B cell (primary cell): ENCODE measurements around the gene CYFIP2. TPM values are rescaled to one million over a fixed set of nuclear protein-coding genes. Genes with fewer than 3 reads are reported as not detected.
A peak's percentile ranks its signal among the peaks of the same experiment; 100 is the strongest.

ENCODE experiments used
- ATAC-seq: fragments of 200-7000 bp; cut with Tn5 transposase; one replicate; pipeline ENCODE4 v1.10.0; 2021; ENCODE audit warnings: low read depth, mild to moderate bottlenecking, moderate number of reproducible peaks, moderate library complexity
- CTCF ChIA-PET: fragments of 350-600 bp; sonication (Branson Sonifier 250); formaldehyde crosslinking; loops from one replicate; lab custom pipeline; 2021; ENCODE audit warnings: antibody characterized with exemption, inconsistent platforms; lab: Charles Lee
- POLR2A ChIA-PET: fragments of 350-600 bp; sonication (Branson Sonifier 250); formaldehyde crosslinking; loops from one replicate; lab custom pipeline; 2021; ENCODE audit warnings: antibody characterized with exemption; lab: Charles Lee
- DNase-seq: peaks from one replicate; pipeline ENCODE4 v3.0.0; 2013
- H2AFZ ChIP-seq: 2 replicates; pipeline ENCODE4 v1.6.1; 2012; ENCODE audit warnings: mild to moderate bottlenecking, low read depth, low read length; ENCODE audit not compliant: insufficient read depth, poor library complexity, severe bottlenecking
- H3K27ac ChIP-seq, 2 donors: 1 replicate in 1 of 2; 2 replicates in 1 of 2; pipeline ENCODE4 v1.5.1; 2012 to 2013; ENCODE audit warnings: low read length in 2 of 2, mild to moderate bottlenecking in 2 of 2, moderate library complexity in 1 of 2
- H3K27me3 ChIP-seq, 4 experiments: fragments of 200-600 bp in 1 of 4; sonication (generic) in 1 of 4; replicated peaks in 1 of 4; 1 replicate in 2 of 4; 2 replicates in 2 of 4; pipeline versions ENCODE4 v1.6.1 to v1.7.0; 2013 to 2016; ENCODE audit warnings: low read length in 3 of 4, mild to moderate bottlenecking in 2 of 4, mixed read lengths in 1 of 4, moderate library complexity in 1 of 4; ENCODE audit not compliant: insufficient read depth in 4 of 4, control insufficient read depth in 3 of 4; ENCODE audit errors: control extremely low read depth in 1 of 4
- H3K36me3 ChIP-seq, 2 experiments: replicated peaks in 1 of 2; 1 replicate in 1 of 2; 2 replicates in 1 of 2; pipeline versions ENCODE4 v1.6.1 to v1.7.1; 2013; ENCODE audit warnings: low read length in 1 of 2; ENCODE audit not compliant: insufficient read depth in 2 of 2, control insufficient read depth in 1 of 2; ENCODE audit errors: control extremely low read depth in 1 of 2, extremely low read depth in 1 of 2
- H3K4me1 ChIP-seq, 2 donors: fragments of 200-600 bp in 1 of 2; sonication (generic) in 1 of 2; 1 replicate in 1 of 2; 2 replicates in 1 of 2; pipeline versions ENCODE4 v1.5.1 to v1.6.1; 2013 to 2017; ENCODE audit warnings: low read length in 2 of 2; ENCODE audit not compliant: control insufficient read depth in 2 of 2, insufficient read depth in 2 of 2
- H3K4me2 ChIP-seq: replicated peaks from 2 replicates; pipeline ENCODE3; 2012; ENCODE audit warnings: mild to moderate bottlenecking, low read depth, low read length; ENCODE audit not compliant: poor library complexity, severe bottlenecking
- H3K4me3 ChIP-seq, 5 experiments: fragments of 200-600 bp in 1 of 5; sonication (generic) in 1 of 5; 1 replicate in 3 of 5; 2 replicates in 2 of 5; pipeline versions ENCODE4 v1.5.1 to v1.7.0; 2011 to 2016; ENCODE audit warnings: low read length in 4 of 5, mild to moderate bottlenecking in 4 of 5, low read depth in 2 of 5, control low read depth in 1 of 5, moderate library complexity in 1 of 5; ENCODE audit not compliant: insufficient read depth in 1 of 5; ENCODE audit errors: control extremely low read depth in 1 of 5, extremely low read depth in 1 of 5
- H3K79me2 ChIP-seq: fragments of 200-600 bp; sonication (generic); one replicate; pipeline ENCODE4 v1.6.0; 2016; ENCODE audit warnings: low read length; ENCODE audit not compliant: control insufficient read depth, insufficient read depth
- H3K9ac ChIP-seq: fragments of 200-600 bp; sonication (generic); 2 replicates; pipeline ENCODE4 v1.6.1; 2017; ENCODE audit warnings: mild to moderate bottlenecking, low read length, moderate library complexity
- H3K9me3 ChIP-seq, 3 donors: one replicate each; pipeline versions ENCODE4 v1.6.1 to v1.7.1; 2013; ENCODE audit warnings: low read length in 2 of 3; ENCODE audit not compliant: control insufficient read depth in 2 of 3, insufficient read depth in 1 of 3; ENCODE audit errors: control extremely low read depth in 1 of 3
- H4K20me1 ChIP-seq: 2 replicates; pipeline ENCODE4 v1.6.0; 2012; ENCODE audit warnings: mild to moderate bottlenecking, low read length; ENCODE audit not compliant: insufficient read depth, control insufficient read depth, poor library complexity, severe bottlenecking
- H3K27ac Mint-ChIP-seq: one replicate; pipeline ENCODE4 v1.8.0; 2021; ENCODE audit warnings: mixed read lengths
- H3K27me3 Mint-ChIP-seq: one replicate; pipeline ENCODE4 v1.8.0; 2021; ENCODE audit warnings: mixed read lengths
- H3K4me1 Mint-ChIP-seq: one replicate; pipeline ENCODE4 v1.8.0; 2021; ENCODE audit warnings: mixed read lengths
- H3K4me3 Mint-ChIP-seq: one replicate; pipeline ENCODE4 v1.8.0; 2021; ENCODE audit warnings: mixed read lengths
- H3K9me3 Mint-ChIP-seq: one replicate; pipeline ENCODE4 v1.8.0; 2022; ENCODE audit warnings: mixed read lengths; ENCODE audit not compliant: insufficient read depth
- EZH2 ChIP-seq: IDR thresholded peaks from 2 replicates; pipeline ENCODE4 v1.6.1; 2012; ENCODE audit warnings: borderline replicate concordance, low read depth, mild to moderate bottlenecking, moderate library complexity, low read length; ENCODE audit not compliant: insufficient read depth, poor library complexity, severe bottlenecking
- WGBS: methylation state at CpG from one replicate; pipeline ENCODE4 v1.1.5; 2013; ENCODE audit warnings: missing lambda C conversion rate; ENCODE audit not compliant: insufficient coverage; 5-methylcytosine and 5-hydroxymethylcytosine counted together
- intact Hi-C: fragments of 100-400 bp; cut with micrococcal nuclease; formaldehyde crosslinking; loops from one replicate; pipeline ENCODE4 v1.10.0; 2022
- polyA plus RNA-seq: library from polyadenylated mRNA; depleted of rRNA; stranded (reverse); fragments of >200 nt; gene quantifications from 2 replicates; pipeline ENCODE4 v1.2.3, GENCODE V29; 2012
- total RNA-seq, 2 donors: library from RNA; stranded (reverse); fragments of 120-200 nt in 1 of 2; gene quantifications; 1 replicate in 1 of 2; 2 replicates in 1 of 2; pipeline versions ENCODE4 v1.2.3 to v1.2.4, GENCODE V29; 2013 to 2022
- TF ChIP-seq, protein P1 (sequence below): fragments of 200-600 bp; IDR thresholded peaks from one replicate; pipeline ENCODE4 v1.8.0; 2022; ENCODE audit warnings: antibody characterized with exemption, mild to moderate bottlenecking

The CYFIP2 gene
- total and polyA plus RNA-seq, 2 donors (not counting 1 experiment from before 2014, with no cell fraction given) = 231 to 663 TPM

- intact Hi-C loops = no loop called here
- Histone ChIP-seq H3K27ac (peak overlapping the region in 1 of 2 donors; percentile 67), H3K27me3 (no peaks in the 10 kb centered on the region), H3K4me3 (no peak overlapping the region), H3K9ac (no peak overlapping the region), H2AFZ (no peak overlapping the region), H3K9me3 (peaks cover 0 to 5% (median 0%) of the 10 kb centered on the region in 3 donors), H3K79me2 (peaks cover 98% of the 10 kb centered on the region), H4K20me1 (peaks cover 38% of the 10 kb centered on the region), H3K4me2 (no peak overlapping the region), H3K4me1 (peaks cover 55 to 83% of the 10 kb centered on the region in 2 donors), H3K36me3 (peaks cover 2% of the 10 kb centered on the region in 2 experiments)
- no CpG with 5 or more reads among the region's 7 CpGs for WGBS
- peaks cover 83% of the 10 kb centered on the region for H3K4me1 Mint-ChIP-seq
- no peaks in the 10 kb centered on the region for H3K9me3 Mint-ChIP-seq
- TF ChIP-seq EZH2 = no peak
- TF ChIP-seq, protein P1, sequence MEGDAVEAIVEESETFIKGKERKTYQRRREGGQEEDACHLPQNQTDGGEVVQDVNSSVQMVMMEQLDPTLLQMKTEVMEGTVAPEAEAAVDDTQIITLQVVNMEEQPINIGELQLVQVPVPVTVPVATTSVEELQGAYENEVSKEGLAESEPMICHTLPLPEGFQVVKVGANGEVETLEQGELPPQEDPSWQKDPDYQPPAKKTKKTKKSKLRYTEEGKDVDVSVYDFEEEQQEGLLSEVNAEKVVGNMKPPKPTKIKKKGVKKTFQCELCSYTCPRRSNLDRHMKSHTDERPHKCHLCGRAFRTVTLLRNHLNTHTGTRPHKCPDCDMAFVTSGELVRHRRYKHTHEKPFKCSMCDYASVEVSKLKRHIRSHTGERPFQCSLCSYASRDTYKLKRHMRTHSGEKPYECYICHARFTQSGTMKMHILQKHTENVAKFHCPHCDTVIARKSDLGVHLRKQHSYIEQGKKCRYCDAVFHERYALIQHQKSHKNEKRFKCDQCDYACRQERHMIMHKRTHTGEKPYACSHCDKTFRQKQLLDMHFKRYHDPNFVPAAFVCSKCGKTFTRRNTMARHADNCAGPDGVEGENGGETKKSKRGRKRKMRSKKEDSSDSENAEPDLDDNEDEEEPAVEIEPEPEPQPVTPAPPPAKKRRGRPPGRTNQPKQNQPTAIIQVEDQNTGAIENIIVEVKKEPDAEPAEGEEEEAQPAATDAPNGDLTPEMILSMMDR = no peak
- ChIA-PET POLR2A (interaction anchor here (0.6 kb wide), 1 partner anchor 19 kb away, joined by 3 read pairs; no protein-coding TSS in a partner anchor), CTCF (interaction anchor here (1.7 to 2.2 kb wide), 2 partner anchors 26 to 33 kb away, joined by 4 to 11 read pairs; no protein-coding TSS in a partner anchor)
- H3K27ac Mint-ChIP-seq = peak overlapping the region; percentile 42
- no peaks in the 10 kb centered on the region for H3K27me3 Mint-ChIP-seq
- DNase-seq (no peak), ATAC-seq (no peak)
- H3K4me3 Mint-ChIP-seq = peak overlapping the region; percentile 23
Observed at GRCh38 chr5:157279605-157280239, 13.8 kb downstream of the CYFIP2 start.

GRCh38 chr5:157280927-157281326 is 15.0 kb downstream of the CYFIP2 start:
- ChIA-PET CTCF (interaction anchor here (1.1 kb wide), 1 partner anchor 8 kb away, joined by 3 read pairs; no protein-coding TSS in a partner anchor), POLR2A (no interaction called here)
- Histone ChIP-seq H3K9ac (no peak overlapping the region), H3K9me3 (peaks cover 0 to 5% (median 0%) of the 10 kb centered on the region in 3 donors), H4K20me1 (peaks cover 48% of the 10 kb centered on the region), H3K27ac (peak overlapping the region; percentile 5 to 67), H3K4me3 (no peak overlapping the region), H3K79me2 (peaks cover 98% of the 10 kb centered on the region), H2AFZ (no peak overlapping the region), H3K4me1 (peaks cover 61 to 79% of the 10 kb centered on the region in 2 donors), H3K4me2 (peak overlapping the region; percentile 23), H3K27me3 (no peaks in the 10 kb centered on the region), H3K36me3 (peaks cover 5 to 14% of the 10 kb centered on the region in 2 experiments)
- Mint-ChIP-seq H3K4me3 (peak overlapping the region; percentile 15), H3K27ac (peak overlapping the region; percentile 27), H3K4me1 (peaks cover 88% of the 10 kb centered on the region), H3K9me3 (no peaks in the 10 kb centered on the region), H3K27me3 (no peaks in the 10 kb centered on the region)
- intact Hi-C loops = no loop called here
- DNase-seq = no peak
- WGBS = no CpG with 5 or more reads among the region's 3 CpGs
- no peak for TF ChIP-seq EZH2
- TF ChIP-seq, protein P1 = no peak
- no peak for ATAC-seq
